ENCODE results near the gene UCN3.

UCN3 gene, protein sequence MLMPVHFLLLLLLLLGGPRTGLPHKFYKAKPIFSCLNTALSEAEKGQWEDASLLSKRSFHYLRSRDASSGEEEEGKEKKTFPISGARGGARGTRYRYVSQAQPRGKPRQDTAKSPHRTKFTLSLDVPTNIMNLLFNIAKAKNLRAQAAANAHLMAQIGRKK

DNA sequence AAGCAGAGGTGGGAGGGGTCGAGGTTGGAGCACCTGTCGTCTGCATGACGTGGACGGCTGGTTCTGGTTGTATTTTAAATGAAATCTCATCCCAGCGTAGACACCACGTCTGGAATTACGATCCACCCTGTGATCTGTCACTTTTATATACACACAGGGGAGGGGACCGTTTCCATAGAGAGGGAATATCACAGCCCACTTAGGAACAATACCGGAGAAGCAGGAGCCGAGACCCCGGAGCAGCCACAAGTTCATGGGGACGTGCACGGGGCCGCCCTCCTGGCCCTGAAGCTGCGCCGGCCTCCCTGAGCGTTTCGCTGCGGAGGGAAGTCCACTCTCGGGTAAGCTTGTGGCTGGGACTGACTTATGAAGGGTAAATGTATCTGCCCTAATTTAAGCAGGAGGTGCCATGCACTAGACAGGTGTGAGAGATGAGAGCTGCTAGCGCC is at the start of gene UCN3:
UCN3 (plus strand) TSS at position 77 of the 449 bp plus-strand sequence. CDS start 8,755 bp downstream, outside the sequence.
- DNase-seq (ENCODE audit: low spot score): no peak

DNA sequence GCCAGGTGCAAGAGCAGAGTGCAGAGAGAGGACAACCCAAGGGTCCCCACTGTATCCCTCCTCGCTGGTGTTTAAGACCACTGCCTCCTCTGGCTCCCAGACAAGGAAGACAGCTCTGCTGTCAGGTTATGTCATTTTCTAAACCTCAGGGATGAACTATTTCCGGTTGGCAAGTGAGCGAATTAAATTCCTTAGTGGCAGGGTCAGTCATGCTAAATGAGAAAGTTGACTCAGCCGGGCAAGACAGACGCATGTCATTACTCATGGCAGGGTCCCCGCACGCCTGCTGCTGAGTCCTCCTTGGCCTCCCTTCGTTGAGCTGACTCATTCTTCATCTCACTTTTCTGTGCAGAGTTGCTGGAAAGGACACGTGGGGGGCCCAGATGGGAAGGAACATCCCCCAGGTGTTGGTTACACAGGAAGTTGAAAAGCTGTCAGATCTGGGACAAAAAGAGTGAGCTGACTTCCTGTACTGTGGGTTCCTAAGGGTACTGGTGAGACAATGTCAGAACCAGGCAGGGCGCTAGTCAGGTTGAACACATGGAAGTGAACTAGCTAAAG is 47.1 kb upstream of the UCN3 start:
- peak; percentile 17 for DNase-seq (ENCODE audit: low spot score)

DNA sequence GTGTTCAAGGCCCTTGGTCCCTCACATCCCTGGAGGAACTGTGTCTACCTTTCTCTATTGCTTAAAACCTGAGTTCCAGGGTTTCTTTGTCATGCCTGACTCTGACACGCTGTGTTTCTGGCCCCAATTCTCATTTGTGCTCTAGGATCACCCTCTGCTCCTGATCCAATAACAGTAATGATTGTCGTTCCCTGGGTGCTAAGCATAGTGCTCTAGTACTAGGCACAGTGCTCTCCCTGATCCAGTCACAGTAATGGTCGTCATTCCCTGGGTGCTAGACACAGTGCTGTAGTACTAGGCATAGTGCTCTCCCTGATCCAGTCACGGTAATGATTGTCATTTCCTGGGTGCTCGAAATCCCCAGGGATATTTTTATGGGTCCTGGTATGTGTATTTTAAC is 46.6 kb upstream of the UCN3 start:
- no peak for DNase-seq (ENCODE audit: low spot score)

DNA sequence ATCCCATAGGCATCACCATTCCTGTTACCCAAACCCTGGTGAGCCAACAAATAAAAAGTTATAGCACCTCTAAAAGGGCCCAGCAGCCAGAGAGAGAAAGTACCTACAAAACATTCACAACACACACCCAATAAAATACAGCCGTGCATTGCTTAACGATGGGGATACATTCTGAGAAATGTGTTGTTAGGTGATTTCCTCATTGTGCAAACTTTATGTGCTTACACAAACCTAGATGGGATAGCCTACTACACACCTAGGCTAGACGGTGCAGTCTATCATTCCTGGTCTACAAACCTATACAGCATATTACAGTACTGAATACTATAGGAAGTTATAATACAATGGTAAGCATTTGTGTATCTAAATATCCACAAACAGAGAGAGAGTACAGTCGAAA is 44.9 kb upstream of the UCN3 start:
- DNase-seq (ENCODE audit: low spot score): no peak

DNA sequence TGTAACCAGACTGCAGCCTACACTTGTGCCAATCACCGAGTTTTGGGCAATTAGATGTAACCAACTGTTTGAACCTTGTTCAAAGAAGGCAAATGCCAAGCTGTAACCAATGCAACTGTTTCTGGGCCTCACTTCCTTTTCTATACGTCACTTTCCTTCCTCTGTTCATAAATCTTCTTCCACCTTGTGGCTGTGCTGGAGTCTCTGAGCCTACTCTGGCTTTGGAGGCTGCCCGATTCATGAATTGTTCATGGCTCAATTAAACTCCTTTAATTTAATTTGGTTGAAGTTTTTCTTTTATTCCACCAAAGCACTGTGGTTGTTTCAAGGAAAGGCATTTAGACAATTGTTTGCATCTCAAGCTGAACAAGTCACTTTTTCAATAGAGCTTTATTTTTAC is 43.5 kb upstream of the UCN3 start:
- DNase-seq (ENCODE audit: low spot score): no peak

DNA sequence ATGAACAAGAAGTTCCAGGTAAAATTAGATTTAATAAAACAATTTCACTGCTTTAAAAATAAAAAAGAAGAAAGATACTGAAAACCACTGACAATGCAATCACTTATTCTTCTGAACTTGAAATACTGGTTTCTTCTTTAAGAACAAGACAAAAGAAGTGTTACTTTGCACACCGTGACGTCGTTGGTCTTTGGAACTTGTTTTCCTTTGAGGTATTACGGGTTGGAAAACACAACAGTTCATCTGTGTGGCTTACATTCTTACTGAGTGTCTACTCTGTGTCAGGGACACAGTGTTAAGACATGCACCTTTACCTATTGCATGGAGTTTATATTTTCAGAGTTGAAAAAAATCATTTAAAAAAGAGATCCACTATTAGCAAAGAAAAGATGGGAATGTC is 41.3 kb upstream of the UCN3 start:
- no peak for DNase-seq (ENCODE audit: low spot score)

DNA sequence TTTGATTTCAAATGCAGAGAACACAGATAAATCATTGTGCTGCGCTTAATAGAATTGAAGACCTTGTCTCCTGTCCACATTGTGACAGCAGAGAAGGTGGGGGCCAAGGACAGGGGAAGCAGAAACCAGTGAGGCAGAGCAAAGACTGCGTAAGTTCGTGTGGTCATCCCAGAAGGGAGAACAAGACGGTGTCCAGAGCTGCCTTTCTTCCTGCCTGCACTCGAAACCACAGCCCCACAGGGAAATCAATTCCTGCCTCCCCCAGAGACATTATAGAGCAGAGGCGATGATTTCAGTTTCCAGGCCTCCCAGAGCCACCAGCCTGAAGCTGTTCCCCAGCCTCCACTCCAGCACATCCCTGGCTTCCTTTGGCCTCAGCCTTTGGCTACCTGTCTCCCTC is 39.7 kb upstream of the UCN3 start:
- DNase-seq (ENCODE audit: low spot score): no peak

DNA sequence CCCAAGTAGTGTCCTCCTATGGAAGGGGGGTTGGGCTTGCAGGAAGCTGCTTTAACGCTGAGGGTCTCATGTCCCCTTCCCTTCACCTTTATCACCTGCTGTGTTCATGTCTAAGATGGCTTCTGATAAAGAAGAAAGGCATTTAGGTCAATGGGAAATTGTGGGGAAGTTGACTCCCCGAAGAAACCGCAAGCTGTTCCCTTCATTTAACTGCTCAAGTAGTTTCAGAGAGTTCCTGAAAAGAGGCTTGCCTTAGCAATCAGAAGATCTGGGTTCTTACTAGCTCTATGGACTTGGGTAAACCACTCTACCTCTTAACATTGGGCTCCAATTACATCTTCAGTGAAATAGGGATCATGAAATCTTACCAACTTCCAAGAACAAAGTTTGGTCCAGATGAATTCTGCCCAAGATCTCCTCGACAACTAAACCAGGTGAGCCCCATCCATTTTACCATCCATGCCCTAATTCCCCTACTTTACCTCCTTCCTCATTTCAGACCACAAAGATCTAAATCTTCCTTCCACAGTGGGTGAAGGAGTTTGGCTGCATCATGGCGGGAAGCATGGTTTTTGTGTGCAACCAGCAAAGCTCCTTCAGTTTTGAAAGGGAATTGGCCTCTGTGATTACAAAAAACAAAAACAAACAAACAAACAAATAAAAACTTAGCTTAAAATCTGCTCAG is 30.4 kb upstream of the UCN3 start:
- no peak for DNase-seq (ENCODE audit: low spot score)

DNA sequence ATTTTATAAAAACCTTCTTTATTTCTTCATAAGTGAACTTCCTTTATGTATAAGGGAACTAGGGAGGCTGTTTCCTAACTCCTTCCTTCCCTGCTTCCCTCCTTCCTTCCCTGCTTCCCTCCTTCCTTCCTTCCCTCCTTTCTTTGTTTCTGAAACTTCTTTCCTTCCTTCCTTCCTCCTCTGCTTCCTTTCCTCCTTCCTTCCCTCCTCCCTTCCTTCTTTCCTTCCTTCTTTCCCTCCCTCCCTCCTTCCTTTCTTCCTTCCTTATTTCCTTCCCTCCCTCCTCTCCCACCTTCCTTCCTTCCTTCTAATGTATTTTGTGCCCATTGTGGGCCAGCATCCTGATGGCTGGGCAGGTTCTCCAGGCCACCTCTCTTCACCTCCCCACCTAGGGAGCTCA is 26.8 kb upstream of the UCN3 start:
- DNase-seq (ENCODE audit: low spot score): no peak

DNA sequence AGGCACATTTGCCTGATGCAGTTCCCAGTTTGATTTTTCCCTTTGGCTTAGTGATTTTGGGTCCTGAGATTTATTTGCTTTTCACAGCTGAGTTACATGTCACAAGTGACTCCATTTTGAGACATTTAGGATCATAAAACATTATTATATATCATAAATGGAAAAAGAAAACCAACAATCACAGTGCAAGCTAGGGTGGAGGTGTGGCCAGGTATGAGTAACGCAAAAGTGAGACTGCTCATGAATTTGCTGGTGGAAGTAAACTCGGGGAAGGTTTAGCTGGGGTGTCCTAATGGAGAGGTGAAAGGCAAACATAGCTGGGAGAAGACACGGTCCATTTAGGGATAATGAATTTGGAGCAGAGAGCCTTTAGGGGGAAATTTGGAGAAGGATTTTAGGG is 21.7 kb upstream of the UCN3 start:
- no peak for DNase-seq (ENCODE audit: low spot score)

DNA sequence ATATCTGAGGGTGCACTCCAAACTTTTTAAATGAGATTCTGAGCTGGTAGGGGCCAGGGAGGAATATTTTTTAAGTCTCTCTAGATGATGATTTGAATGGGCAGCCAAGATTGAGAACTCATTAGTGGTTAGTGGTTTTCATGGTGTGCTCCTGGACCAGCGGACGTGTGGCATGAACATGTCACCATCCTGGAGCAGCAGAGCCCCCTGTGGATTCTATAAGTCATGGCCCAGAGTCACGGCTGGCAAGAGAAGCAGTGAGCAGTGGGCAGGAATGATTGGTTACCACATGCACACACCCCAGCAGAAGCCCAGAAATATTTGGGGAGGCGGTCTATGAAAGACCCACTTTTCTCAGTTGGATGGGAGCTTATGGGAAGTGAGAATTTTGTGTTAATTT is 21.2 kb upstream of the UCN3 start:
- peak; percentile 67 for DNase-seq (ENCODE audit: low spot score)

DNA sequence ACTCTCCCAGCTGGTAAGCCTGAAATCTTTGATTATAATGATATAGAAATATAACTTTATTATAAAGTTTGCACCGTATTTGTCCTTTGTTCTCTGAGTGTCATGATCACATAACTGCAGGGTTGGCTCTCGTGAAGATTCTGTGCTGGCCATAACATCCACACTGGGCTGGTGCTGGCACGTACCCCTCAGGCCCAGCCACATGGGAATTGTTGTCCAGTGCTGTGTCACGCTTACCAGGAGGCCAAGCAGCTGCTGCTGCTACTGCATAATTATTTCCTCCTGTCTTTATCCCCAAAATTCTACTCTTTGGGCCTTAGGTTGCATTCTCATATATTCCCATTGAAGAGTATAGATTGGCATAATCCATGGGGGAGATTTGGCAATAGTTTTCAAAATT is 20.8 kb upstream of the UCN3 start:
- no peak for DNase-seq (ENCODE audit: low spot score)

DNA sequence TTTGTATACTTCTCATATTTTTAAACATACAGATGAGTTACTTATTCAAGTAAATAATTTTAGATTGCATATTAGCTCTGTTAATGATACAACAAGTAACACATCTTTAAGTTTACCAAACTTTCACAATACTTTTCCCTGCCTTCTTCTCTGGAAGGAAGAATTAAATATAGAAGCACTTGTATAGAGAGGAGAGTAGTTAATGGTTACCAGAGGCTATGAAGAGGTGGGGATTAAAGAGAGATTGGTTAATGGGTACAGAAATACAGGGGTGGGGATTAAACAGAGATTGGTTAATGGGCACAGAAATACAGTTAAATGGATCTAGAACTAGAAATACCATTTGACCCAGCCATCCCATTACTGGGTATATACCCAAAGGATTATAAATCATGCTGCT is 20.0 kb upstream of the UCN3 start:
- no peak for DNase-seq (ENCODE audit: low spot score)

DNA sequence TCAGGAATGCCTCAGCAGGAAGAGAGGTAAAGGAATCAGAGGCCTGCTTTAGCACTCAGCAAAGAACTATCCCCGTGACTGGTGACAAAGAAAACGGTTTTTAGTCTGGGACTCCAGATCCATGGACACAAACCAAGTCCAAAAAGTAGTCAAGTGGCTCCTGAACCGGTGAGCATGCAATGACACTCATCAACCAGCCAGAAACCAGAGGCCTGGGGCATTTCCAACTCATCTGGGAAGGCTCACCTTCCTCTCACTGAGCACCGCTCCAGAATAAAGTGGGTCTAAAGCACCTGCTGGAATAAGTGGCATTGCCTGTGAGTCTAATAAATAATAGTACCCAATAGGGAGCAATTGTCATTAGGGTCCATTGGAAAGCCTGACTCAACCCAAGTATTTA is 17.9 kb upstream of the UCN3 start:
- no peak for DNase-seq (ENCODE audit: low spot score)

DNA sequence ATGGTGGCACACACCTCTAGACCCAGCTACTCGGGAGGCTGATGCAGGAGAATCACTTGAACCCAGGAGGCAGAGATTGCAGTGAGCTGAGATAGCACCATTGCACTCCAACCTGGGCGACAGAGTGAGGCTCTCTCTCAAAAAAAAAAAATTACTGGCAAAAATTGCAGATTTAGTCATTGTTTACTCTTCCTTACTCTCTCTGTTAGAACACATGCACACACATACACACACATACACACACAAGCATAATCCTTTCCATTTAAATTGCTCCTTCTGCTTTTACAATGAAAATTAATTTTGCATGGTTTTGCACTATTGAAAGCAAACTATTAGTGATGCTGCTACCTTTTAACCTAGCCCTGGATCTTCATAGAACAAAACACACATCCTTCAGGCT is 15.4 kb upstream of the UCN3 start:
- no peak for DNase-seq (ENCODE audit: low spot score)

DNA sequence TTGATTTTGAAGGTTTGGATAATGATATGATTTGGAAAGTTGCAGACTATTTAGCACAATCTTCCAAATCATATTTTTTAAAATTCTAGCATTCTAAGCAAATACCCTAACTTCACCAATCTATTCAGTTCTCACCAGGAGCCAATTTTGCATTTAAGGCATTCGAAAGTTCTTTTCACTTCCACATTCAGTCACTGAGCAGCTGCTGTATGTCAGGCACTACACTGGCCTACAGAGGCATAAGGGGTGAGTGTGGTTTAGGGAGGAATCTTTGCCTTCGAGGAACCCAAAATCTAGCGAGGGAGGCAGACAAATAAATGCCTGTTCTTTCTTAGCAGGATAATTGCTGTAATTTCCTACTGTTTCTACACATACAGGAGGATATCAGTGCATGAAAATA is 10.7 kb upstream of the UCN3 start:
- DNase-seq (ENCODE audit: low spot score): no peak

DNA sequence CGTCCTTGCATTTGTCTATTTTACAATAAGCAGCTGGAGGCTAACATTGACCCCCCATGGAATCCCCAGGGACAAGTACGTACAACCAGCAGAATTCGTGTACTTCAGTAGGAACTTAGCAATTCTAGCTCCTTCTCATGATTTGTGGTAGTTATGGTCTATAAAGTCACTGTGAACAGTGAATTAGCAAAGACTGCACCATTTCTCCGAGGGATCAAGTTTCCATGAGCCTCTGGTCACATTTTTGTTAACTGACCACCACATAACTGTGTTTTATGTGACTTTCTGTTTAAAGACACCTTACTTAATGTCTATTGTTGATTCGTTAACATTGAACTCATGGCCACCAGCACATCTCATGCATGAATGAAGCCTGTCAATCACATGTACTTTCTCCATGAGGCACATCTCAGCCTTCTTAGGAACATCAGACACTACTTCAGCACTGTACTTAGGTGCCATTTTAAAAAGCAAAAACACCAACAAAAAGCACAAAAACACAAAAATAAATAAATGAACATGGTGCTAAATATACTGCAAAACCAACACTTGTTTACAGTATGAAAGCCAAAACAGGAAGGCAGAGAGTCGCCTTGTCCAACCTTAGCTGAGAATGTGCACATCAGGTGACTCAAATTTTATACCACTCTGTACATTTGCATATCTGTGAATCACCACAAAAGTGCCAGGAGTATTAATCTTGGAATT is 9.0 kb upstream of the UCN3 start:
- no peak for DNase-seq (ENCODE audit: low spot score)

DNA sequence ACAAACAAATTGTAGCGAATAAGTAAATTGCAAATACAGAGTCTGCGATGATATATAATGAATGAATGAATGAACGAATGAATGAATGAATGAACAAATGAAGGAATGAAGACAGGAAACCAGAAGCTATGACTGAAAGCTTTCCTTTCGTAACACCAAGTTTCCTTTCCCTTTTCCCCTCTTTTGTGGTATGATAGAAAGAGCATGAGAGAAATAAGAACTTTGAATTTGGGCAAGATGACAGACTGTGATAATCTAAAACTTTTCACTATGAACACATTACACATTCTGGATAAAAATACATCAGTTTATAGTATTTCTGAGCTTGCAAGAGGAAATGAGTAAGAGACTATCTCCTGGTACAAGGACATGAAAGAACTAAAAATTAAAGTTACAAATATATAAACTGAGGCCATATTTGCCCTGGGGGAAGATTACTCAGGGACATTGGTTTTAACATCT is 8.4 kb upstream of the UCN3 start:
- DNase-seq (ENCODE audit: low spot score): no peak

DNA sequence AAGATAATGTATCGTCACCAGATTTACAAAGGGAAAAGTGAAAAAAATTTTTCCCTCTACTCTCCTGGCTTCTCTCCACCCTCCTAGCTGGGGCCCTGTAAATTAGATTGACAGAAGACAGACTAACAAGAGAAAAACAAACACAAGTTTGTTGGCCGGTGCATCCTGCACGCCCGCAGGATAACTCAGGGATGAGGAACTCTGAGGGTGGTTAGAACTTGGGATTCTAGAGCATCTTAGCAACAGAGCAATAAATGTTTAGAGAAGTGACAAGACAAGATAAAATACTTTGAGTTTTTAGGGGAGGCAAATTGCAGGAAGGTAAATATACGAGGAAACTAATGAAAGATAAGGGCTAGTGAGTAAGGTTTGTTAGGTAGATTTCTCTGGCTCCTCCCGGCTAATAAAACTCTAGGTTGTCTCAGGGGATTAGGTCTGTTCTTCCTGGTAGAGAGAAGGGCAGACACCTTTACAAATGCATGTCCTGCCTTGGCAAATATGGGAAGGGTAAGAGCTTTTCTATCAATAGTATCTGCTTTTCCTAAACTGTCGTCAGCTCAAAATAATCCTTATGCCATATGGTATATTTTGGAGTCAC is 4.3 kb upstream of the UCN3 start:
- no peak for DNase-seq (ENCODE audit: low spot score)

DNA sequence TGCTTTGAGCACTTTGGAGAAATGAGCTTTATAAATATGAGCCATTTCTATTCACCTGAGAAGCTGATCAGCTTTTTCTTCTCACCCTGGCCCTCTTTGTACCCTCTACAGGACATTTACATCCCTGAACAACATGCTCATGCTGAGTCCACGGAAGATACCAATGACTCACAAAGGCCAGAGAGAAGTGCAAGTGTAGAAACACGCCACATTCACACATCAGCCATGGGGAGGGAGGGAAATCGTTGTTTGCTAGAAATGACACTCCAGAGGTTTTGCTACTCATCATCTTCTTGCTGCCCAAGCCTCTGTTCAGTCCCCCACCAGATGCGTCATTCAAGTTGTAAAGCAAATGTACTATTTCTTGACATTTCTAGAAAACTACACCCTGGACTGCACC is 2.8 kb upstream of the UCN3 start:
- no peak for DNase-seq (ENCODE audit: low spot score)

DNA sequence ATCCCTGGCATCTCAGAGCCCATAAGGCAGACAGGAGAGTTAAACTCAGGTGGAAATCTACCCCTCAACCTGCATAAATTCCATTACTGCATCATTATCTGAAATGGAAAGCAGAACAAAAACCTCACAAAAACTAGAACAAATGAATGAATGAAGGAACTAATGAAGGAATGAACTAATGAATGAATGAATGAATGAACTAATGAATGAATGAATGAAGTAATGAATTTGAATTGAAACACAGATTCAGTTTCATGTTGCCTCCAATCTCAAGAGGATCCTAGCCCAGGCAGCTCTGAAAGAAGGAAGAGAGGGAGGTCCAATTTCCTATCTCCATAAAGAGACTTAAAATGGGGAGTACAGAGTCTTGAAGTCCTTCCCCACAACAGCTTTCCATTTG is 1.9 kb upstream of the UCN3 start:
- no peak for DNase-seq (ENCODE audit: low spot score)

DNA sequence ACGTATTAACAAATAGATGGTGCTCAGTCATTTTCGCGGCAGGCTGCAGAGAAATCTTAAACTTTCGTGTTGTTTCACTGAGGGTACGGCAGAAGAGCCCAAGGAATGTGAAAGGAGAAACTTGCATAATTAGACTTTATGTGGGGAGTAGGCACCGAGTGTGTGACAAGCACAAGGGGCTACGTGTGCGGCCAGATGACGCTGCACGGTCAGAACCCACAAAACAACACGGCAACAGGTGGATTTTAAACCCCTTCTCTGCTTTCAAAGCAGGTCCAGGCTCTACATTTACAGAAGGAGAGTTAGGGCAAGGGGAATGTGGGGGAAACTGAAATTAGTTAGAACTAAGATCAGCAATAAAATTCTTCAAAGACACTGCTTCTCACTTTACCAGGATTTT is 392 bp upstream of the UCN3 start:
- DNase-seq (ENCODE audit: low spot score): no peak

DNA sequence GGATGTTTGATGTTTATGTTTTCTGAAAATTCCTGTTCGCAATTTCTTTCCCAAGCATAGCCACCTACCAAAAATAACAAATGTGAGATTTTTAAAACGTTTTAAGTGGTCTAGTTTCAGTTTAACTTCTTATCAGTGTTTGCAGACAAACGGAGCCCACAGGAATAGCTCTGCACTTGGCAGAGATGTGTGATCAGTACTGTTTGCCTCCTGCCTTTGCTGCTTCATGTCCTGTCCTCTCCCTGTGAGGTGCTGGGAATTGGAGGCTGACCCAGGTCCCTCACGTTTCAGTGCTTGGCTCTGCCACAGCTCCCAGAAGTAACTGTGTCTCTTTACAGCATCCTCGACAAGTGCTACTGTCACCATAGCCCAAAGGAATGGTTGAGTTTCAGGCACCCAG is 1.2 kb downstream of the UCN3 start:
- no peak for DNase-seq (ENCODE audit: low spot score)

All from SW480 (cell line).